Stimulated activated memory B cell treated with anti-CD40 and anti-IgM and Interleukin-4, amounts not matched to agents 10 μg/mL and 1 μg/mL and 100 μg/mL, for 72 hours (primary cell): Measurements from ENCODE around the gene HIVEP3.
A peak's percentile ranks its signal among the peaks of the same experiment; 100 is the strongest.

Source experiments
- ATAC-seq: fragments of 150-1000 bp; cut with Tn5 transposase; 2 replicates; pipeline ENCODE4 v1.10.0; 2021
- H3K27ac Mint-ChIP-seq: one replicate; pipeline ENCODE4 v1.8.0; 2022; ENCODE audit warnings: mild to moderate bottlenecking, mixed read lengths
- H3K27me3 Mint-ChIP-seq: one replicate; pipeline ENCODE4 v1.8.0; 2022; ENCODE audit warnings: mixed read lengths
- H3K36me3 Mint-ChIP-seq: one replicate; pipeline ENCODE4 v1.8.0; 2022; ENCODE audit warnings: mixed read lengths
- H3K4me1 Mint-ChIP-seq: one replicate; pipeline ENCODE4 v1.8.0; 2022; ENCODE audit warnings: mixed read lengths
- H3K4me3 Mint-ChIP-seq: one replicate; pipeline ENCODE4 v1.8.0; 2022; ENCODE audit warnings: mild to moderate bottlenecking, moderate library complexity, mixed read lengths
- H3K9me3 Mint-ChIP-seq: one replicate; pipeline ENCODE4 v1.8.0; 2022; ENCODE audit warnings: mixed read lengths

Gene HIVEP3

GRCh38 chr1:41581216-41582003, 337.3 kb downstream of the HIVEP3 start:
- Mint-ChIP-seq H3K9me3 (no peaks in the 10 kb centered on the region), H3K27me3 (no peaks in the 10 kb centered on the region), H3K4me3 (no peak overlapping the region), H3K4me1 (peaks cover 6% of the 10 kb centered on the region), H3K27ac (peak overlapping the region; percentile 42), H3K36me3 (peaks cover 61% of the 10 kb centered on the region)
- no peak for ATAC-seq

GRCh38 chr1:41580520-41581172, 338.1 kb downstream of the HIVEP3 start:
- no peak overlapping the region for H3K4me3 Mint-ChIP-seq
- H3K27me3 Mint-ChIP-seq, result no peaks in the 10 kb centered on the region
- no peaks in the 10 kb centered on the region for H3K9me3 Mint-ChIP-seq
- ATAC-seq, result no peak
- H3K36me3 Mint-ChIP-seq, result peaks cover 64% of the 10 kb centered on the region
- peaks cover 13% of the 10 kb centered on the region for H3K4me1 Mint-ChIP-seq
- peak overlapping the region; percentile 42 for H3K27ac Mint-ChIP-seq

- H3K36me3 Mint-ChIP-seq, result peaks cover 63% of the 10 kb centered on the region
- no peak overlapping the region for H3K4me3 Mint-ChIP-seq
- no peaks in the 10 kb centered on the region for H3K27me3 Mint-ChIP-seq
- H3K4me1 Mint-ChIP-seq, result peaks cover 20% of the 10 kb centered on the region
- no peak for ATAC-seq
- H3K27ac Mint-ChIP-seq, result no peak overlapping the region
- H3K9me3 Mint-ChIP-seq, result no peaks in the 10 kb centered on the region
Observed at GRCh38 chr1:41580021-41580420, 338.7 kb downstream of the HIVEP3 start.

GRCh38 chr1:41578712-41579335, 339.9 kb downstream of the HIVEP3 start:
- peaks cover 32% of the 10 kb centered on the region for H3K4me1 Mint-ChIP-seq
- H3K27ac Mint-ChIP-seq, result peak overlapping the region; percentile 30
- H3K9me3 Mint-ChIP-seq, result no peaks in the 10 kb centered on the region
- no peak overlapping the region for H3K4me3 Mint-ChIP-seq
- H3K27me3 Mint-ChIP-seq, result no peaks in the 10 kb centered on the region
- ATAC-seq, result no peak
- H3K36me3 Mint-ChIP-seq, result peaks cover 51% of the 10 kb centered on the region

- no peaks in the 10 kb centered on the region for H3K9me3 Mint-ChIP-seq
- H3K4me1 Mint-ChIP-seq, result peaks cover 37% of the 10 kb centered on the region
- H3K36me3 Mint-ChIP-seq, result peaks cover 51% of the 10 kb centered on the region
- ATAC-seq, result no peak
- no peak overlapping the region for H3K4me3 Mint-ChIP-seq
- H3K27ac Mint-ChIP-seq, result peak overlapping the region; percentile 13
- H3K27me3 Mint-ChIP-seq, result no peaks in the 10 kb centered on the region
Observed at GRCh38 chr1:41576620-41577019, 342.1 kb downstream of the HIVEP3 start.

GRCh38 chr1:41576206-41576605, 342.5 kb downstream of the HIVEP3 start:
- peak overlapping the region; percentile 13 for H3K27ac Mint-ChIP-seq
- no peak overlapping the region for H3K4me3 Mint-ChIP-seq
- no peaks in the 10 kb centered on the region for H3K27me3 Mint-ChIP-seq
- no peak for ATAC-seq
- H3K9me3 Mint-ChIP-seq, result no peaks in the 10 kb centered on the region
- peaks cover 52% of the 10 kb centered on the region for H3K36me3 Mint-ChIP-seq
- H3K4me1 Mint-ChIP-seq, result peaks cover 37% of the 10 kb centered on the region

GRCh38 chr1:41574842-41575241, 343.9 kb downstream of the HIVEP3 start:
- peaks cover 34% of the 10 kb centered on the region for H3K4me1 Mint-ChIP-seq
- H3K27me3 Mint-ChIP-seq, result no peaks in the 10 kb centered on the region
- ATAC-seq, result peak; percentile 57
- H3K4me3 Mint-ChIP-seq, result no peak overlapping the region
- H3K36me3 Mint-ChIP-seq, result peaks cover 50% of the 10 kb centered on the region
- no peak overlapping the region for H3K27ac Mint-ChIP-seq
- H3K9me3 Mint-ChIP-seq, result no peaks in the 10 kb centered on the region

GRCh38 chr1:41573785-41574713, 344.7 kb downstream of the HIVEP3 start:
- peak; percentile 93 for ATAC-seq
- no peaks in the 10 kb centered on the region for H3K9me3 Mint-ChIP-seq
- H3K27me3 Mint-ChIP-seq, result no peaks in the 10 kb centered on the region
- H3K4me3 Mint-ChIP-seq, result no peak overlapping the region
- peak overlapping the region; percentile 42 for H3K27ac Mint-ChIP-seq
- H3K4me1 Mint-ChIP-seq, result peaks cover 36% of the 10 kb centered on the region
- H3K36me3 Mint-ChIP-seq, result peaks cover 49% of the 10 kb centered on the region

- peaks cover 36% of the 10 kb centered on the region for H3K4me1 Mint-ChIP-seq
- ATAC-seq, result no peak
- no peaks in the 10 kb centered on the region for H3K27me3 Mint-ChIP-seq
- peaks cover 53% of the 10 kb centered on the region for H3K36me3 Mint-ChIP-seq
- H3K4me3 Mint-ChIP-seq, result no peak overlapping the region
- H3K9me3 Mint-ChIP-seq, result peaks cover under 1% of the 10 kb centered on the region
- peak overlapping the region; percentile 42 for H3K27ac Mint-ChIP-seq
Observed at GRCh38 chr1:41573194-41573593, 345.5 kb downstream of the HIVEP3 start.

- H3K27me3 Mint-ChIP-seq, result no peaks in the 10 kb centered on the region
- peaks cover 60% of the 10 kb centered on the region for H3K36me3 Mint-ChIP-seq
- ATAC-seq, result no peak
- no peak overlapping the region for H3K27ac Mint-ChIP-seq
- peaks cover 37% of the 10 kb centered on the region for H3K4me1 Mint-ChIP-seq
- H3K4me3 Mint-ChIP-seq, result no peak overlapping the region
- peaks cover 3% of the 10 kb centered on the region for H3K9me3 Mint-ChIP-seq
Observed at GRCh38 chr1:41572224-41572623, 346.5 kb downstream of the HIVEP3 start.

GRCh38 chr1:41571041-41571440, 347.7 kb downstream of the HIVEP3 start:
- peaks cover 3% of the 10 kb centered on the region for H3K9me3 Mint-ChIP-seq
- no peak overlapping the region for H3K4me3 Mint-ChIP-seq
- H3K4me1 Mint-ChIP-seq, result peaks cover 42% of the 10 kb centered on the region
- no peak for ATAC-seq
- H3K27ac Mint-ChIP-seq, result no peak overlapping the region
- no peaks in the 10 kb centered on the region for H3K27me3 Mint-ChIP-seq
- peaks cover 71% of the 10 kb centered on the region for H3K36me3 Mint-ChIP-seq

GRCh38 chr1:41568204-41568603, 350.5 kb downstream of the HIVEP3 start:
- Mint-ChIP-seq H3K4me1 (peaks cover 19% of the 10 kb centered on the region), H3K4me3 (no peak overlapping the region), H3K27ac (no peak overlapping the region), H3K36me3 (peaks cover 89% of the 10 kb centered on the region), H3K9me3 (peaks cover 3% of the 10 kb centered on the region), H3K27me3 (no peaks in the 10 kb centered on the region)
- no peak for ATAC-seq

GRCh38 chr1:41566969-41567368, 351.8 kb downstream of the HIVEP3 start:
- Mint-ChIP-seq H3K4me1 (peaks cover 19% of the 10 kb centered on the region), H3K27ac (no peak overlapping the region), H3K27me3 (no peaks in the 10 kb centered on the region), H3K9me3 (peaks cover 3% of the 10 kb centered on the region), H3K4me3 (no peak overlapping the region), H3K36me3 (peaks cover 85% of the 10 kb centered on the region)
- ATAC-seq, result no peak

GRCh38 chr1:41566274-41566885, 352.3 kb downstream of the HIVEP3 start:
- Mint-ChIP-seq H3K27me3 (no peaks in the 10 kb centered on the region), H3K36me3 (peaks cover 81% of the 10 kb centered on the region), H3K4me3 (no peak overlapping the region), H3K27ac (no peak overlapping the region), H3K9me3 (peaks cover 3% of the 10 kb centered on the region), H3K4me1 (peaks cover 19% of the 10 kb centered on the region)
- no peak for ATAC-seq
